ENCODE measurements around the gene CAPRIN1. TPM values are rescaled to one million over a fixed set of nuclear protein-coding genes. Genes with fewer than 3 reads are reported as not detected.
A peak's percentile ranks its signal among the peaks of the same experiment; 100 is the strongest.
"Not testable (repeated sequence)": the region's sequence is repeated elsewhere in the genome, so short reads cannot be mapped to it uniquely, and the experiment has no call there.

CAPRIN1 gene
- total RNA-seq, 1 donor from 2014 or later, result 192 TPM

DNA sequence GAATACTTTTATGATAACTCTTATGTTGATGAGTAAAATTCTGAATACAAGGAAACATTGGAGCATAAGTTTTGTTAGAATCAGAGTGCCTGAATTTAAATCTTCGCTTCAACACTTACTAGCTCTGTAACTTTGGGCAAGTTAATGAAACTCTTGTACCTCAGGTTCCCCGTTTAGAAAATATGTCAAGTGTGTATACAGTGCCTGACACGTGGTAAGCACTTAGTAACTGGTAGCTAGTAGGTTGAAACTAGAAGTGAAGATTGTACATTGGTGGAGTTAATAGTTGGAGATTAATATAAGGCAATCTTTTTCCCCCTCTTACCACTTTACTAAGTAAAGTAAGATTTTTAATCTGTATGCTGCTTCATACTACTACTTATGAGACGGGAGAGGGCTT lies 29.1 kb downstream of the CAPRIN1 start:
- Histone ChIP-seq H3K9me3 (ENCODE audit: control insufficient read depth in 3 of 3, low read length in 3 of 3) (no peaks in the 10 kb centered on the region), H3K4me3 (ENCODE audit: low read length in 3 of 3) (no peak overlapping the region), H3K36me3 (ENCODE audit: control insufficient read depth in 3 of 3, insufficient read depth in 3 of 3, low read length in 3 of 3) (peaks cover 17 to 65% (median 60%) of the 10 kb centered on the region in 3 donors), H3K4me1 (ENCODE audit: control insufficient read depth in 3 of 3, insufficient read depth in 3 of 3, low read length in 3 of 3) (peaks cover 0 to 3% (median 0%) of the 10 kb centered on the region in 3 donors), H3K27me3 (ENCODE audit: control insufficient read depth in 3 of 3, insufficient read depth in 3 of 3, low read length in 3 of 3) (no peaks in the 10 kb centered on the region), H3K27ac (ENCODE audit: low read depth, low read length) (no peak overlapping the region), H3K9ac (ENCODE audit: low read depth in 1 of 3, low read length in 3 of 3) (no peak overlapping the region)

DNA sequence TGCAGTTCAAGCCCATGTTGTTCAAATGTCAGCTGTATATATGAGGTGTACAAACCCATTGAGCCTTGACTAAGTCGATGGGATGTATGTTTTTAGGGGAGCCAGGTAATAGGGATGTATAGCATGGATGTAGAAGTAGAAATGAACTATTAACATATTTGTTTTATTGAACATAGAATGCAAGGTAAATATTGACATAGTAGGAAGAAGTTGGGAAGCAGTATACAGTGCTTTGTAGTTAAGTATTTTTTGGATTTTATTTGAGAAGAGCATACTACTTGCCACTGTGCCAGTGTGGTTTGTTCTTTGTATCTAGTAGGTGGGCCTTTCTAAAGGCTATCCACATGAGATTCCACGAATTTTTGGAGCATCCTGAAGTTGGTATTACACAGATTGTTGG lies 33.1 kb downstream of the CAPRIN1 start:
- Histone ChIP-seq H3K27ac (ENCODE audit: low read depth, low read length) (no peak overlapping the region), H3K27me3 (ENCODE audit: control insufficient read depth in 3 of 3, insufficient read depth in 3 of 3, low read length in 3 of 3) (no peaks in the 10 kb centered on the region), H3K36me3 (ENCODE audit: control insufficient read depth in 3 of 3, insufficient read depth in 3 of 3, low read length in 3 of 3) (peaks cover 22 to 64% (median 63%) of the 10 kb centered on the region in 3 donors), H3K4me1 (ENCODE audit: control insufficient read depth in 3 of 3, insufficient read depth in 3 of 3, low read length in 3 of 3) (peaks cover 0 to 3% (median 0%) of the 10 kb centered on the region in 3 donors), H3K4me3 (ENCODE audit: low read length in 3 of 3) (no peak overlapping the region), H3K9ac (ENCODE audit: low read depth in 1 of 3, low read length in 3 of 3) (no peak overlapping the region), H3K9me3 (ENCODE audit: control insufficient read depth in 3 of 3, low read length in 3 of 3) (no peaks in the 10 kb centered on the region)

DNA sequence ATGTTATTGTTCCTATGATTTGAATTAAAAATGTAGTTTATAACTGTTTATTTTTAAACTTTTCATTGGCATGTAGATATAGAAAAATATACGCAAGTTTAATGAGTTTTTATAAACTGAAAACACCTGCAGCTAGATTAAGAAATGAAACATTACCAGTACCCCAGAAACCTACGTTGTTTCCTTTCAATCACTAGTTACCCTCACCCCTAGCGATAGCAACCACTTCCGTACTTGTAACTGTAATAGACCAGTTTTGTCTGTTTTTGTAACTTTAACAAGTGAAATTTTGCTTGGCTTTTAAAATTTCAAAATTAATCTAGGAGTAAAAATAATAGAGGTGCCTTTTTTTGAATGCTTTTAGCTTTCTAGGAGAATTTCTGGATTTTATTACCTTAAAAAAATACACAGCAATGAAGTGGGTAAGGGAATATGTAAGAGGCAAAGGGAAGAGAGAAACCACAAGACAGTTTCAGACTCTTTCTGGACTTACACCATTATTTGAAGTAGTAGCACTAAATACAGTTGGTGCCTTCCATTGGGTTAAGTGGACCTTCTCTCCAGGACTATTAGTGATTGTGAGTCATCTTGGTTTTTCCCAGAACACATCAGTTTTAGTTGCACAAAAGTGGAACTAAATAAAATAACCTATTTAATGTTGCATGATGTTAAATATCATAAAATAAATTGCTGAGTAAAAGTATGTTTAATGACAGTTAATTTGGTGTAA lies 35.2 kb downstream of the CAPRIN1 start:
- Histone ChIP-seq H3K27me3 (ENCODE audit: control insufficient read depth in 3 of 3, insufficient read depth in 3 of 3, low read length in 3 of 3) (no peaks in the 10 kb centered on the region), H3K9ac (ENCODE audit: low read depth in 1 of 3, low read length in 3 of 3) (no peak overlapping the region), H3K4me3 (ENCODE audit: low read length in 3 of 3) (no peak overlapping the region), H3K27ac (ENCODE audit: low read depth, low read length) (no peak overlapping the region), H3K4me1 (ENCODE audit: control insufficient read depth in 3 of 3, insufficient read depth in 3 of 3, low read length in 3 of 3) (peaks cover 0 to 3% (median 0%) of the 10 kb centered on the region in 3 donors), H3K9me3 (ENCODE audit: control insufficient read depth in 3 of 3, low read length in 3 of 3) (no peaks in the 10 kb centered on the region), H3K36me3 (ENCODE audit: control insufficient read depth in 3 of 3, insufficient read depth in 3 of 3, low read length in 3 of 3) (peaks cover 30 to 71% (median 66%) of the 10 kb centered on the region in 3 donors)

DNA sequence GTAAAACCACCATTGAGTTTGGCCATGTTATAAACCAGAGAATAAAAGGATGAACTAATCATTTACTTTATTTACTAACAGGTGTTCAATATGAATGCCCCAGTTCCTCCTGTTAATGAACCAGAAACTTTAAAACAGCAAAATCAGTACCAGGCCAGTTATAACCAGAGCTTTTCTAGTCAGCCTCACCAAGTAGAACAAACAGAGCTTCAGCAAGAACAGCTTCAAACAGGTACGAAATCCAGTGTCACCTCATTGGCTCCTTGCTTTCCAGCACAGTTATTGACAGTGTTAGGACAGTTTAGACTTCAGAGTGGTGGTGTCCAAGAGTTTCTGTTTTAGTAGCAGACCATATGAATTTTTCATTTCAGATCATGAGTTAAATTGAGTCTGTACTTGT lies 40.3 kb downstream of the CAPRIN1 start:
- H3K9ac ChIP-seq (ENCODE audit: low read depth in 1 of 3, low read length in 3 of 3), result no peak overlapping the region
- H3K9me3 ChIP-seq (ENCODE audit: control insufficient read depth in 3 of 3, low read length in 3 of 3), result no peaks in the 10 kb centered on the region
- no peaks in the 10 kb centered on the region for H3K4me1 ChIP-seq (ENCODE audit: control insufficient read depth in 3 of 3, insufficient read depth in 3 of 3, low read length in 3 of 3)
- H3K27me3 ChIP-seq (ENCODE audit: control insufficient read depth in 3 of 3, insufficient read depth in 3 of 3, low read length in 3 of 3), result no peaks in the 10 kb centered on the region
- H3K27ac ChIP-seq (ENCODE audit: low read depth, low read length), result no peak overlapping the region
- H3K36me3 ChIP-seq (ENCODE audit: control insufficient read depth in 3 of 3, insufficient read depth in 3 of 3, low read length in 3 of 3), result peaks cover 33 to 72% (median 62%) of the 10 kb centered on the region in 3 donors
- H3K4me3 ChIP-seq (ENCODE audit: low read length in 3 of 3), result no peak overlapping the region

DNA sequence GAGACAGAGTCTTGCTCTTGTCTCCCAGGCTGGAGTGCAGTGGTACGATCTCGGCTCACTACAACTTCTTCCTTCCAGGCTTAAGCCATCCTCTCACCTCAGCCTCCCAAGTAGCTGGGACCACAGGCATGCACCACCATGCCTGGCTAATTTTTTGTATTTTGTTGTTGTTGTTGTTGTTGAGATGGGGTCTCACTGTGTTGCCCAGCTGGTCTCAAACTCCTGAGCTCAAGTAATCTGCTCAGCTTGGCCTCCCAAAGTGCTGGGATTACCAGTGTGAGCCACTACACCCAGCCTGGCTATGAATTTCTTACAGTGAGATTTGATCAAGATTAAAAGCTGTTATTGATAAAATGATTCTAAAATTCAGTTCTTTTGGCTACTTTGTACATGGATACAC lies 43.4 kb downstream of the CAPRIN1 start:
- H3K36me3 ChIP-seq (ENCODE audit: control insufficient read depth in 3 of 3, insufficient read depth in 3 of 3, low read length in 3 of 3), result peaks cover 50 to 84% (median 78%) of the 10 kb centered on the region in 3 donors
- H3K9ac ChIP-seq (ENCODE audit: low read depth in 1 of 3, low read length in 3 of 3), result not testable (repeated sequence)

DNA sequence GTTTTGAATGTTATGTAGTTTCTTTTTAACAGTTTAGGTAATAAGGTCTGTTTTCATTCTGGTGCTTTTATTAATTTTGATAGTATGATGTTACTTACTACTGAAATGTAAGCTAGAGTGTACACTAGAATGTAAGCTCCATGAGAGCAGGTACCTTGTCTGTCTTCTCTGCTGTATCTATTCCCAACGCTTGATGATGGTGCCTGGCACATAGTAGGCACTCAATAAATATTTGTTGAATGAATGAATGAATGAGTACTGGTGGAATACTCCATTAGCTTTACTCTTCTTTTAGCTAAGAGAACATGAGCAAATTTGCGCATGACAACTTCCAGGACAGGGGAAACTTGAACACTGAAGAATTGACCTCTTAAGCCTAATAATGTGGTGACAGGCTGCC lies 47.3 kb downstream of the CAPRIN1 start:
- H3K9me3 ChIP-seq (ENCODE audit: control insufficient read depth in 3 of 3, low read length in 3 of 3), result no peaks in the 10 kb centered on the region
- H3K4me1 ChIP-seq (ENCODE audit: control insufficient read depth in 3 of 3, insufficient read depth in 3 of 3, low read length in 3 of 3), result no peaks in the 10 kb centered on the region
- H3K4me3 ChIP-seq (ENCODE audit: low read length in 3 of 3), result no peak overlapping the region
- H3K27me3 ChIP-seq (ENCODE audit: control insufficient read depth in 3 of 3, insufficient read depth in 3 of 3, low read length in 3 of 3), result no peaks in the 10 kb centered on the region
- peaks cover 35 to 56% (median 53%) of the 10 kb centered on the region in 3 donors for H3K36me3 ChIP-seq (ENCODE audit: control insufficient read depth in 3 of 3, insufficient read depth in 3 of 3, low read length in 3 of 3)
- no peak overlapping the region for H3K9ac ChIP-seq (ENCODE audit: low read depth in 1 of 3, low read length in 3 of 3)
- no peak overlapping the region for H3K27ac ChIP-seq (ENCODE audit: low read depth, low read length)

More for the DNA sequence above, 43.4 kb downstream of the CAPRIN1 start:
- H3K9me3 ChIP-seq (ENCODE audit: control insufficient read depth in 3 of 3, low read length in 3 of 3); H3K4me1 ChIP-seq (ENCODE audit: control insufficient read depth in 3 of 3, insufficient read depth in 3 of 3, low read length in 3 of 3); H3K27ac ChIP-seq (ENCODE audit: low read depth, low read length); H3K27me3 ChIP-seq (ENCODE audit: control insufficient read depth in 3 of 3, insufficient read depth in 3 of 3, low read length in 3 of 3); H3K4me3 ChIP-seq (ENCODE audit: low read length in 3 of 3): not testable (repeated sequence)

DNA sequence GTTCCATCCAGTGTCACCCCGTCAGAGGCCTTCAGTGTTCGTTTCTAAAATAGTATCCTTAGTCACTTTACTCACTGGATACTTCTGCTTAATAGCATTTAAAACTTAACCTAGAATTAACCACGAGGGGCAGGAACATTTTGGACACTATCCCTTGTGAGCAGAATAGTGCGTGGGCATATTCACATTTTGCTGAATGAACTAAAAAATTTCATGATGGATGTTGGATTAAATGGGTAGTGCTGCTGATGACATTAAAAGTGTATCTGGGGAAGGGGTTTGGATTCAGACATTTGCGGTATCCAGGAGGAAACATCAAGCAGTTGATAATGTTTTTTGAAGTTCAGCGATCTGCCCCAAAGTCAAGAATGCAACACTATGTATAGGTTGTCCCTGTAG lies 53.1 kb downstream of the CAPRIN1 start:
- H3K4me3 ChIP-seq (ENCODE audit: low read length in 3 of 3), result peak overlapping the region; percentile 87 to 98 (median 97)
- peaks cover 11 to 21% (median 17%) of the 10 kb centered on the region in 3 donors for H3K4me1 ChIP-seq (ENCODE audit: control insufficient read depth in 3 of 3, insufficient read depth in 3 of 3, low read length in 3 of 3)
- no peaks in the 10 kb centered on the region for H3K9me3 ChIP-seq (ENCODE audit: control insufficient read depth in 3 of 3, low read length in 3 of 3)
- H3K27me3 ChIP-seq (ENCODE audit: control insufficient read depth in 3 of 3, insufficient read depth in 3 of 3, low read length in 3 of 3), result no peaks in the 10 kb centered on the region
- H3K9ac ChIP-seq (ENCODE audit: low read depth in 1 of 3, low read length in 3 of 3), result peak overlapping the region; percentile 94 to 99 (median 99)
- H3K36me3 ChIP-seq (ENCODE audit: control insufficient read depth in 3 of 3, insufficient read depth in 3 of 3, low read length in 3 of 3), result peaks cover 20 to 26% (median 25%) of the 10 kb centered on the region in 3 donors
- H3K27ac ChIP-seq (ENCODE audit: low read depth, low read length), result peak overlapping the region; percentile 99

DNA sequence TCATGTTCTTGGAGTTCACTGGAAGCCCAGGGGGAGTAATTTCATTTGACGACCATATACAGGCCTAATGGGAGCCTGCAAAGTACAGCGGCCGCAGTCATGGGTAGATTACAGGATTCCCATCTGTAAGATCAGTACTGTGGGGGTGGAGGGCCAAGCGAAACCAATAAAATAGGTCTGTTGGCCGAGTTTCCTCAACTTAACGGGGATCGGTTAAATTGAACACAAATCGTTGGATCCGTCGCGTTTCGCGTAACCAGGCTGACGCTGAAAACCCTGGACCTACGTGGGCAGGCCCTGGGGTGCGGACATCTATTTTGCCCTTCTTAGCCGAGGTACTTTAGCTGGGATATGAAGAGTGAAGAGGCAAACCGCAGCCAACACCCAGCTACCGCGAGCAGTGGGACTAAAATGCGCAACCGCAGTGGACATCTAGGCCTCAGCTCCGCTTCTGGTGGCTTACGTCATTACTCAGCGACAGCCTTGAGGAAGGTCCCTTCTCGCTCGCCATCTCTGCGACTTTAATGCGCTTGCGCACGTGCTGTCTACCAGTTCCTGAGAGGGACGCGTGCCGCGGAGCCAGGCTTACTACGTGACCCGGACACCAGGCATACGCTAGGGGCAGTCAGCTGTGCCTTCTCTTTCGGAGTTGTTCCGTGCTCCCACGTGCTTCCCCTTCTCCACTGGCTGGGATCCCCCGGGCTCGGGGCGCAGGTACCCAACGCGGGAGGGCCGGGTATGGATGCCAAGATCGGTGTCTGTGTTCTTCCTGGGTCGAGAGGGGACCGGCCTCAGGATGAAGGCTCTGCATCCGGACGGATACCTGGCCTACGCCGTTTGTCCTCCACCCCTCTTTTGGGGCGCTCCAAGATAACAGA lies 53.8 kb downstream of the CAPRIN1 start, which contains the start of gene NAT10:
NAT10 (plus strand) TSS at position 551 of the 878 bp plus-strand sequence. CDS start 2,597 bp downstream, outside the sequence.
- no peaks in the 10 kb centered on the region for H3K27me3 ChIP-seq (ENCODE audit: control insufficient read depth in 3 of 3, insufficient read depth in 3 of 3, low read length in 3 of 3)
- no peaks in the 10 kb centered on the region for H3K9me3 ChIP-seq (ENCODE audit: control insufficient read depth in 3 of 3, low read length in 3 of 3)
- peak within 1 kb of the TSS; percentile 94 to 99 (median 99) for H3K9ac ChIP-seq (ENCODE audit: low read depth in 1 of 3, low read length in 3 of 3)
- H3K4me3 ChIP-seq (ENCODE audit: low read length in 3 of 3), result peak within 1 kb of the TSS; percentile 87 to 98 (median 97)
- H3K27ac ChIP-seq (ENCODE audit: low read depth, low read length), result peak within 1 kb of the TSS; percentile 99
- peaks cover 21 to 27% (median 26%) of the 10 kb centered on the region in 3 donors for H3K36me3 ChIP-seq (ENCODE audit: control insufficient read depth in 3 of 3, insufficient read depth in 3 of 3, low read length in 3 of 3)
- H3K4me1 ChIP-seq (ENCODE audit: control insufficient read depth in 3 of 3, insufficient read depth in 3 of 3, low read length in 3 of 3), result peaks cover 11 to 21% (median 17%) of the 10 kb centered on the region in 3 donors

DNA sequence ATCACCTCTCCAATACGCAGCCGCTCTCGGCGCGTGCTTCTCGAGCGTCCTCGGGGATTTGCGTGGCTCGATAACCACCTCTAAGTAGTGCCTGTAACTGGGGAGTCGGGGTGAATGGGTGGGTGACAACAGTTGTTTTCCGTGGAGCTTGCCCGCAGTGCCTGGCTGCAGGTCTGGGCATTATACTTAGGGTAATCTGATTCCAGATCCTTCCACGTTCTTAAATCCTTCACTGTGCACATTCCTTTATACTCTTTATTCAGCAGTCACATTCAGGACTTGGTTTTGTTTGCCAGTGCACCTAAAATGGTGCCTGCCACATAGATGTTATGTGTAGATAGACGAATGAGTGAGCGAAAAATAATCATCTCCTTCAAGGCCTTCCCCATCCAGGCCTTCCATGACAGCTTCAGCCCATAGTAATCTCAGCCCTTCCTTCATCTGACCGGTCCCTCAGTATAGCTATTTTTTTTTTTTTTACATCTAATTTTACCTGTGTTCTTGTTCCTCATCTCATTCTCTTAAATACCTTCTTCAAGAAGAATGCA lies 54.5 kb downstream of the CAPRIN1 start:
- H3K36me3 ChIP-seq (ENCODE audit: control insufficient read depth in 3 of 3, insufficient read depth in 3 of 3, low read length in 3 of 3), result peaks cover 21 to 23% (median 22%) of the 10 kb centered on the region in 3 donors
- H3K27me3 ChIP-seq (ENCODE audit: control insufficient read depth in 3 of 3, insufficient read depth in 3 of 3, low read length in 3 of 3), result no peaks in the 10 kb centered on the region
- H3K27ac ChIP-seq (ENCODE audit: low read depth, low read length), result peak overlapping the region; percentile 99
- H3K9ac ChIP-seq (ENCODE audit: low read depth in 1 of 3, low read length in 3 of 3), result peak overlapping the region; percentile 94 to 99 (median 99)
- peaks cover 11 to 21% (median 17%) of the 10 kb centered on the region in 3 donors for H3K4me1 ChIP-seq (ENCODE audit: control insufficient read depth in 3 of 3, insufficient read depth in 3 of 3, low read length in 3 of 3)
- H3K4me3 ChIP-seq (ENCODE audit: low read length in 3 of 3), result peak overlapping the region; percentile 87 to 98 (median 97)
- no peaks in the 10 kb centered on the region for H3K9me3 ChIP-seq (ENCODE audit: control insufficient read depth in 3 of 3, low read length in 3 of 3)

Data from skeletal muscle tissue (tissue), 4 donors.